Keratinocyte (primary cell): Measurements from ENCODE around the gene FBXW7. TPM values are rescaled to one million over a fixed set of nuclear protein-coding genes. Genes with fewer than 3 reads are reported as not detected.

Source experiments
- DNase-seq: peaks from one replicate; pipeline ENCODE4 v3.0.0-alpha.2; 2011; ENCODE audit warnings: low read depth, missing footprints, low spot score
- FAIRE-seq: peaks from 2 replicates; lab custom pipeline; 2011; peaks lifted over from hg19 to GRCh38; lab: Jason Lieb, UNC
- H2AFZ ChIP-seq: 2 replicates; pipeline ENCODE4 v1.6.0; 2012; ENCODE audit warnings: low read length, control low read depth, inconsistent platforms; ENCODE audit not compliant: control insufficient read depth
- H3K27ac ChIP-seq: 2 replicates; pipeline ENCODE4 v1.5.1; 2011; ENCODE audit warnings: low read length; ENCODE audit not compliant: control insufficient read depth, insufficient read depth
- H3K27me3 ChIP-seq: 3 replicates; pipeline ENCODE4 v1.6.0; 2011; ENCODE audit warnings: low read length; ENCODE audit not compliant: control insufficient read depth, insufficient read depth; ENCODE audit errors: extremely low read depth
- H3K36me3 ChIP-seq, 2 experiments: 2 replicates in 1 of 2; 3 replicates in 1 of 2; pipeline ENCODE4 v1.5.1; 2011; ENCODE audit warnings: low read length in 2 of 2, mild to moderate bottlenecking in 1 of 2; ENCODE audit not compliant: control insufficient read depth in 2 of 2, insufficient read depth in 2 of 2; ENCODE audit errors: extremely low read depth in 1 of 2
- H3K4me1 ChIP-seq: 3 replicates; pipeline ENCODE4 v1.5.1; 2011; ENCODE audit warnings: low read length; ENCODE audit not compliant: control insufficient read depth, insufficient read depth; ENCODE audit errors: extremely low read depth
- H3K4me2 ChIP-seq: 3 replicates; pipeline ENCODE4 v1.6.0; 2011; ENCODE audit warnings: low read depth, low read length; ENCODE audit not compliant: control insufficient read depth, insufficient read depth; ENCODE audit errors: extremely low read depth
- H3K4me3 ChIP-seq, 3 experiments: fragments of 200-600 bp in 1 of 3; sonication (generic) in 1 of 3; 2 replicates in 2 of 3; 3 replicates in 1 of 3; pipeline ENCODE4 v1.5.1; 2011 to 2016; ENCODE audit warnings: low read length in 3 of 3, mild to moderate bottlenecking in 3 of 3, control low read depth in 2 of 3, inconsistent platforms in 1 of 3, low read depth in 1 of 3, mixed read lengths in 1 of 3, mixed run types in 1 of 3, moderate library complexity in 1 of 3; ENCODE audit not compliant: control insufficient read depth in 2 of 3, insufficient read depth in 2 of 3; ENCODE audit errors: extremely low read depth in 1 of 3
- H3K79me2 ChIP-seq: 2 replicates; pipeline ENCODE4 v1.6.0; 2012; ENCODE audit warnings: low read length; ENCODE audit not compliant: control insufficient read depth, insufficient read depth
- H3K9ac ChIP-seq: 3 replicates; pipeline ENCODE4 v1.6.0; 2011; ENCODE audit warnings: low read length; ENCODE audit not compliant: control insufficient read depth, insufficient read depth; ENCODE audit errors: extremely low read depth
- H3K9me1 ChIP-seq: 3 replicates; pipeline ENCODE4 v1.6.0; 2011; ENCODE audit warnings: low read length; ENCODE audit not compliant: control insufficient read depth, insufficient read depth; ENCODE audit errors: extremely low read depth
- H3K9me3 ChIP-seq: 2 replicates; pipeline ENCODE4 v1.5.1; 2012; ENCODE audit warnings: low read depth, low read length; ENCODE audit not compliant: control insufficient read depth
- H4K20me1 ChIP-seq: 3 replicates; pipeline ENCODE4 v1.6.0; 2011; ENCODE audit warnings: low read length; ENCODE audit not compliant: control insufficient read depth, insufficient read depth; ENCODE audit errors: extremely low read depth
- CTCF ChIP-seq, 3 experiments: IDR thresholded peaks in 1 of 3; conservative IDR thresholded peaks in 1 of 3; optimal IDR thresholded peaks in 1 of 3; 2 replicates in 2 of 3; 3 replicates in 1 of 3; pipeline versions ENCODE3 to v1.5.1; 2011; ENCODE audit warnings: low read length in 3 of 3, mild to moderate bottlenecking in 3 of 3, moderate library complexity in 2 of 3, control low read depth in 1 of 3, inconsistent platforms in 1 of 3; ENCODE audit not compliant: insufficient read depth in 2 of 3; ENCODE audit errors: extremely low read depth in 1 of 3
- EZH2 ChIP-seq: IDR thresholded peaks from one replicate; pipeline ENCODE4 v1.6.1; 2012; ENCODE audit warnings: inconsistent platforms, mild to moderate bottlenecking, low read length, moderate library complexity
- dilution Hi-C: fragments of 300-500 bp; cut with MboI; formaldehyde crosslinking; loops from one replicate; pipeline ENCODE4 v1.7.0; 2020; ENCODE audit warnings: low sequenced_read_pairs; ENCODE audit not compliant: extremely low pct_ligation_motif_present
- polyA plus RNA-seq, 5 experiments: library from polyadenylated mRNA; depleted of rRNA in 3 of 5; stranded (reverse) in 3 of 5; stranded (forward) in 1 of 5; unstranded in 1 of 5; fragments of >200 nt; gene quantifications; 1 replicate in 1 of 5; 2 replicates in 3 of 5; 3 replicates in 1 of 5; pipeline versions ENCODE4 v1.2.1 to v1.2.3, GENCODE V29; 2011 to 2012; ENCODE audit warnings: missing spikeins in 2 of 5, low read depth in 1 of 5, low replicate concordance in 1 of 5

Gene FBXW7
- polyA plus RNA-seq, 1 donor (not counting 4 experiments of a cell fraction or from before 2014, with no cell fraction given) = 39.6 TPM

- dilution Hi-C loops = no loop called here
- no peak for FAIRE-seq
- H3K4me3 ChIP-seq = no peak overlapping the region
Measured at GRCh38 chr4:152372444-152372843, 163.4 kb downstream of the FBXW7 start.

GRCh38 chr4:152369902-152370295 lies 166.0 kb downstream of the FBXW7 start:
- Histone ChIP-seq H3K27me3 (no peaks in the 10 kb centered on the region), H3K36me3 (peaks cover 0 to 1% of the 10 kb centered on the region in 2 experiments), H4K20me1 (no peaks in the 10 kb centered on the region), H2AFZ (no peak overlapping the region), H3K4me1 (peaks cover 15% of the 10 kb centered on the region), H3K79me2 (peaks cover 10% of the 10 kb centered on the region), H3K27ac (no peak overlapping the region), H3K9me1 (no peaks in the 10 kb centered on the region), H3K9ac (no peak overlapping the region), H3K4me3 (no peak overlapping the region), H3K4me2 (no peak overlapping the region), H3K9me3 (peaks cover 1% of the 10 kb centered on the region)
- no peak for FAIRE-seq
- TF ChIP-seq EZH2 (no peak), CTCF (optimal IDR thresholded peaks at IDR 0.05 in 1 of 3, IDR thresholded peaks at IDR 0.05 in 1 of 3, conservative IDR thresholded peaks at IDR 0.05 in 1 of 3; ENCODE audit: extremely low read depth in 1 of 3, insufficient read depth in 2 of 3, low read length in 3 of 3) (peak in 1 of 3 experiments; percentile 44)
- dilution Hi-C loops = no loop called here
- no peak for DNase-seq

More at GRCh38 chr4:152372444-152372843, 163.4 kb downstream of the FBXW7 start:
- no peak overlapping the region for H2AFZ ChIP-seq
- H3K79me2 ChIP-seq = peaks cover 10% of the 10 kb centered on the region
- H3K9ac ChIP-seq = no peak overlapping the region
- H3K4me1 ChIP-seq = peaks cover 15% of the 10 kb centered on the region
- H3K9me1 ChIP-seq = no peaks in the 10 kb centered on the region
- H3K36me3 ChIP-seq = no peaks in the 10 kb centered on the region
- no peak for DNase-seq
- no peaks in the 10 kb centered on the region for H4K20me1 ChIP-seq
- no peak overlapping the region for H3K4me2 ChIP-seq
- no peak for TF ChIP-seq EZH2
- no peak for TF ChIP-seq CTCF (optimal IDR thresholded peaks at IDR 0.05 in 1 of 3, IDR thresholded peaks at IDR 0.05 in 1 of 3, conservative IDR thresholded peaks at IDR 0.05 in 1 of 3; ENCODE audit: extremely low read depth in 1 of 3, insufficient read depth in 2 of 3, low read length in 3 of 3)
- H3K9me3 ChIP-seq = no peaks in the 10 kb centered on the region
- H3K27ac ChIP-seq = no peak overlapping the region
- no peaks in the 10 kb centered on the region for H3K27me3 ChIP-seq
